DOHH2 (cell line): ENCODE measurements around the gene MCF2L2.

Experiments
- H3F3A ChIP-seq: fragments of 200-600 bp; sonication (generic), shearing (Covaris generic); 2 replicates; pipeline ENCODE4 v1.6.0; 2016; ENCODE audit warnings: antibody characterized with exemption, mild to moderate bottlenecking; ENCODE audit not compliant: control insufficient read depth, insufficient read depth
- H3K27ac ChIP-seq: fragments of 200-600 bp; sonication (generic); 2 replicates; pipeline ENCODE4 v1.5.1; 2014; ENCODE audit warnings: low read depth, mild to moderate bottlenecking, low read length, moderate library complexity
- H3K27me3 ChIP-seq: fragments of 200-600 bp; sonication (generic); 2 replicates; pipeline ENCODE4 v1.6.1; 2014; ENCODE audit warnings: mild to moderate bottlenecking, low read length, mixed read lengths; ENCODE audit not compliant: control insufficient read depth
- H3K36me3 ChIP-seq: fragments of 200-600 bp; sonication (generic); 2 replicates; pipeline ENCODE4 v1.6.1; 2014; ENCODE audit warnings: mild to moderate bottlenecking, low read length, moderate library complexity, mixed read lengths; ENCODE audit not compliant: control insufficient read depth
- H3K4me1 ChIP-seq: fragments of 200-600 bp; sonication (generic); 2 replicates; pipeline ENCODE4 v1.6.1; 2014; ENCODE audit warnings: mild to moderate bottlenecking, low read length, mixed read lengths; ENCODE audit not compliant: control insufficient read depth
- H3K4me2 ChIP-seq: fragments of 200-600 bp; sonication (generic); 2 replicates; pipeline ENCODE4 v1.6.0; 2014; ENCODE audit warnings: mild to moderate bottlenecking, low read length, moderate library complexity
- H3K4me3 ChIP-seq: fragments of 200-600 bp; sonication (generic); 2 replicates; pipeline ENCODE4 v1.5.1; 2014; ENCODE audit warnings: mild to moderate bottlenecking, low read length, mixed read lengths
- H3K79me2 ChIP-seq: fragments of 200-600 bp; sonication (generic); 2 replicates; pipeline ENCODE4 v1.6.1; 2014; ENCODE audit warnings: mild to moderate bottlenecking, low read length, mixed read lengths; ENCODE audit not compliant: control insufficient read depth
- H3K9me2 ChIP-seq: fragments of 200-600 bp; sonication (generic); replicated peaks from 2 replicates; pipeline ENCODE4 v1.6.1; 2014; ENCODE audit warnings: mild to moderate bottlenecking, low read length, mixed read lengths; ENCODE audit not compliant: control insufficient read depth
- H3K9me3 ChIP-seq: fragments of 200-600 bp; sonication (generic); 2 replicates; pipeline ENCODE4 v1.6.1; 2014; ENCODE audit warnings: antibody characterized with exemption, low read length, mixed read lengths; ENCODE audit not compliant: control insufficient read depth, insufficient read depth
- H4K20me1 ChIP-seq: fragments of 200-600 bp; sonication (generic); 2 replicates; pipeline ENCODE4 v1.6.0; 2014; ENCODE audit warnings: low read depth, mild to moderate bottlenecking, antibody characterized with exemption, low read length, moderate library complexity; ENCODE audit not compliant: control insufficient read depth, insufficient read depth
- CTCF ChIP-seq: fragments of 200-600 bp; sonication (generic); IDR thresholded peaks from one replicate; pipeline ENCODE4 v1.5.1; 2014; ENCODE audit warnings: antibody characterized with exemption, mild to moderate bottlenecking, low read depth, low read length; ENCODE audit not compliant: poor library complexity, severe bottlenecking
- EZH2phosphoT487 ChIP-seq: fragments of 200-600 bp; sonication (generic); IDR thresholded peaks from 2 replicates; pipeline ENCODE4 v1.6.1; 2017; ENCODE audit warnings: borderline replicate concordance, mild to moderate bottlenecking, antibody characterized with exemption, low read length, moderate library complexity, mixed read lengths

Gene MCF2L2

GRCh38 chr3:183252973-183253527 lies 175.4 kb downstream of the MCF2L2 start, which contains the start of gene B3GNT5:
Gene B3GNT5 (plus strand): TSS chr3:183253253. CDS start chr3:183269799, 16,546 bp downstream.
- H3K9me3 ChIP-seq = no peaks in the 10 kb centered on the region; the same call in 1 of the 2 replicates
- H3K36me3 ChIP-seq = no peaks in the 10 kb centered on the region
- H3K9me2 ChIP-seq = no peaks in the 10 kb centered on the region
- peak within 1 kb of the TSS; percentile 52 for H3K4me2 ChIP-seq
- H3K27ac ChIP-seq = no peak within 1 kb of the TSS
- H3K79me2 ChIP-seq = no peaks in the 10 kb centered on the region
- peaks cover 19% of the 10 kb centered on the region for H3K4me1 ChIP-seq
- H3K27me3 ChIP-seq = peaks cover 35% of the 10 kb centered on the region
- H4K20me1 ChIP-seq = no peaks in the 10 kb centered on the region
- TF ChIP-seq CTCF (no peak), EZH2phosphoT487 (no peak)
- H3F3A ChIP-seq = no peaks in the 10 kb centered on the region; the same call in 1 of the 2 replicates
- H3K4me3 ChIP-seq = peak within 1 kb of the TSS; percentile 48

DNA sequence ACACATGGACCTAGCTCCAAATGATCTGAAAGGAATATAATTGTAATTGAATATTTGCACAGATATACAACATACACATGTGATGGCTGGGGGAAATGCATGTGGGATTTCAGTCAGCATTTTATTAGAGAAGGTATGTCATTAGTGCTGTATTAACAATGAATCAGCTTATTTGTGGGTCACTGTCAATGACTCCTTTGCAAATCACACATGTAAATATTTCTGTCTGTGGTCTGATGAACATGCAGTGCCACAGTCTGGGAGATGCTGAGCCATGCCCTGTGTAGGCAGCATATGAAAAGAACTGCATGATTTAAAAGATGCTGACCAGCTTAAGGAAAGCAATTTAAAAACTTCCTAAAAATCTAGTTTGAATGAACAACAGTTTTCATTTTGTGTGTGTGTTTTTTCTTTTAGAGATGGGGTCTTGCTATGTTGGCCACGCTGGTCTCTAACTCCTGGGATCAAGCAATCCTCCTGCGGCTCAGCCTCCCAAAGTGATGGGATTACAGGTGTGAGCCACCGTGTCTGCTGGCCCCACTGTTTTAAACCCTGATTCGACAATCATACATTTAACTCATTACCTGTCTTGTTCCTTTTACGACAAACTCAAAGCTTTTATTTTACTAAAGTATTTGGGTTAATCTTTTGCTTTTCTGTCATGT lies 176.2 kb downstream of the MCF2L2 start:
- Histone ChIP-seq H3K27me3 (peaks cover 34% of the 10 kb centered on the region), H3F3A (no peaks in the 10 kb centered on the region; the same call in 1 of the 2 replicates), H3K79me2 (no peaks in the 10 kb centered on the region), H3K9me3 (no peaks in the 10 kb centered on the region; the same call in 1 of the 2 replicates), H3K27ac (no peak overlapping the region), H4K20me1 (no peaks in the 10 kb centered on the region), H3K36me3 (no peaks in the 10 kb centered on the region), H3K4me2 (no peak overlapping the region), H3K4me3 (no peak overlapping the region), H3K9me2 (no peaks in the 10 kb centered on the region), H3K4me1 (peaks cover 20% of the 10 kb centered on the region)
- no peak for TF ChIP-seq EZH2phosphoT487

DNA sequence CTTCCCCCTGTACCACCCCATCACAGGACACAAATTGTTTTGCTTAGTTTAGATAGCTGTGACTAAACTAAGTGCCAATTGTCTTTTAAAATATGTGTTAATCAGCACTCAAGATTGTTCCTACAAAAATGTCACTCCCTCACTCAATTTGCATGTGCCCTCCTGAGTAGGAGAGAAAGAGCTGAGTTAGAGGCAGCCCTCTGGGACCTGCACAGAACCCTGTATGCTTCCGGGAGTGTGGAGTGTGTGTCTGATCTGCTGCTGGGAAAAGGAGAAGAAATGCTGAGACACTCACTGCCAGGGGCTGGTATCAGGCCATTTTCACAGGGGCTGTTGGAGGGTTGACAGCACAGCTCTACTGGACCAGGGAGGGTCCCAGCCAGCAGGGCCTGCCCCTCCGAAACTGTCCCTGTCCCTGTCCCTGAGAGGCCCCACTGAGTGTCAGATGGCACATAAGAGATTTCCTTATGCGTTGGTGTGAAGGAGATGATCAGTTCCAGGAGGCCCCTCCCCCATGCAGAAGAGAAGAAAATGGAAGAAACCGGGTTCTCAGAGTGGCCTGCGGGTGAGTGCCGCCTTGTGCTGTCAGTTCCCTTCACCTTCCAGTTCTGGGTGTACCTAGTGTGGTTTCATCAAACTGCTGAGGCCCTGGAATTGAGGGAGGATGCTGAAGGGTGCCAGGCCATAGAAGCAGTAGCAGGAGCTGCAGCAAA lies 179.3 kb downstream of the MCF2L2 start:
- Histone ChIP-seq H3K36me3 (no peaks in the 10 kb centered on the region), H3F3A (no peaks in the 10 kb centered on the region), H3K27ac (peak overlapping the region; percentile 18; the same call in 1 of the 2 replicates), H3K9me3 (no peaks in the 10 kb centered on the region; the same call in 1 of the 2 replicates), H3K27me3 (peaks cover 19% of the 10 kb centered on the region), H3K9me2 (no peaks in the 10 kb centered on the region), H3K4me1 (peaks cover 23% of the 10 kb centered on the region), H3K4me2 (peak overlapping the region; percentile 70), H4K20me1 (no peaks in the 10 kb centered on the region), H3K79me2 (no peaks in the 10 kb centered on the region), H3K4me3 (peak overlapping the region; percentile 51)
- TF ChIP-seq EZH2phosphoT487 = no peak
- no peak for TF ChIP-seq CTCF
